A549 (cell line): Measurements from ENCODE around the gene UBAC2. TPM values are rescaled to one million over a fixed set of nuclear protein-coding genes. Genes with fewer than 3 reads are reported as not detected.

ENCODE experiments used
- ATAC-seq, 2 experiments: fragments of 200-7000 bp in 1 of 2; fragments of >200 bp in 1 of 2; cut with Nextera tagmentation in 1 of 2; cut with Tn5 transposase in 1 of 2; 3 replicates each; pipeline versions ENCODE4 v1.8.0 to v1.9.1; 2018 to 2020; ENCODE audit warnings: mild to moderate bottlenecking in 1 of 2, moderate library complexity in 1 of 2
- CTCF ChIA-PET: fragments of 300-600 bp; sonication (Branson Sonifier 250); formaldehyde crosslinking; extraction: SDS; loops from one replicate; lab custom pipeline; 2021; ENCODE audit warnings: antibody characterized with exemption, inconsistent platforms; lab: Yijun Ruan, JAX
- POLR2A ChIA-PET: fragments of 350-600 bp; formaldehyde crosslinking; extraction: SDS; loops from one replicate; lab custom pipeline; 2021; ENCODE audit warnings: antibody characterized with exemption, inconsistent platforms; lab: Yijun Ruan, JAX
- DNase-seq, 2 experiments: peaks; one replicate each; pipeline versions ENCODE4 v3.0.0 to v3.0.0-alpha.2; 2011 to 2016; ENCODE audit warnings: low read depth in 1 of 2, low spot score in 1 of 2
- FAIRE-seq: peaks from 2 replicates; lab custom pipeline; 2011; peaks lifted over from hg19 to GRCh38; lab: Jason Lieb, UNC
- H3K27ac ChIP-seq, 2 experiments: fragments of >200 bp; sonication (Bioruptor Twin); formaldehyde crosslinking; 3 replicates each; pipeline ENCODE4 v1.5.1; 2016 to 2017
- H3K4me1 ChIP-seq: fragments of >200 bp; sonication (Bioruptor Twin); formaldehyde crosslinking; 3 replicates; pipeline ENCODE4 v1.6.1; 2016
- H3K4me2 ChIP-seq: fragments of >200 bp; sonication (Bioruptor Twin); formaldehyde crosslinking; 3 replicates; pipeline ENCODE4 v1.6.1; 2016
- H3K4me3 ChIP-seq: fragments of >200 bp; sonication (Bioruptor Twin); formaldehyde crosslinking; 3 replicates; pipeline ENCODE4 v1.5.1; 2016
- H3K9me3 ChIP-seq: fragments of >200 bp; sonication (Bioruptor Twin); formaldehyde crosslinking; 3 replicates; pipeline ENCODE4 v1.6.1; 2016
- BHLHE40 ChIP-seq: IDR thresholded peaks from 2 replicates; pipeline ENCODE4 v1.6.1; 2012; ENCODE audit warnings: low read depth, low read length, inconsistent platforms
- CEBPB ChIP-seq, 2 experiments: fragments of >200 bp in 1 of 2; sonication (Bioruptor Twin) in 1 of 2; formaldehyde crosslinking in 1 of 2; IDR thresholded peaks; 2 replicates each; pipeline ENCODE4 v1.6.1; 2012 to 2016
- CHD4 ChIP-seq: fragments of 200-600 bp; sonication (generic); IDR thresholded peaks from 2 replicates; pipeline ENCODE4 v1.6.1; 2016; ENCODE audit warnings: antibody characterized with exemption, mild to moderate bottlenecking, borderline replicate concordance
- CTCF ChIP-seq: fragments of >200 bp; sonication (Bioruptor Twin); formaldehyde crosslinking; IDR thresholded peaks from 3 replicates; pipeline ENCODE4 v1.5.1; 2016
- ELK1 ChIP-seq: fragments of 150-350 bp; IDR thresholded peaks from 2 replicates; pipeline ENCODE4 v1.6.1; 2014; ENCODE audit warnings: low read depth, mild to moderate bottlenecking, low read length
- FOSB ChIP-seq: fragments of 250-450 bp; sonication (Bioruptor Pico); IDR thresholded peaks from 2 replicates; pipeline ENCODE4 v1.5.0; 2020; ENCODE audit warnings: mild to moderate bottlenecking, moderate library complexity
- HDAC2 ChIP-seq: fragments of 200-600 bp; sonication (generic); IDR thresholded peaks from 2 replicates; pipeline ENCODE4 v1.6.1; 2016
- HOXA7 ChIP-seq: fragments of 250-450 bp; sonication (Bioruptor Pico); IDR thresholded peaks from 2 replicates; pipeline ENCODE4 v1.5.0; 2020; ENCODE audit warnings: mild to moderate bottlenecking, moderate library complexity
- HOXB13 ChIP-seq: fragments of 250-450 bp; sonication (Bioruptor Pico); IDR thresholded peaks from 2 replicates; pipeline ENCODE4 v1.5.0; 2020; ENCODE audit warnings: low read depth, mild to moderate bottlenecking, moderate library complexity
- MAFK ChIP-seq: fragments of 450-650 bp; IDR thresholded peaks from 2 replicates; pipeline ENCODE4 v1.6.1; 2014; ENCODE audit not compliant: partially characterized antibody
- MAZ ChIP-seq: fragments of 150-350 bp; IDR thresholded peaks from 2 replicates; pipeline ENCODE4 v1.6.1; 2014; ENCODE audit warnings: antibody characterized with exemption, low read depth, low read length, borderline replicate concordance
- NFE2L2 ChIP-seq: fragments of 150-350 bp; conservative IDR thresholded peaks from 2 replicates; pipeline ENCODE4 v1.6.1; 2014; ENCODE audit warnings: low read length
- NR3C1 ChIP-seq: fragments of >200 bp; sonication (Bioruptor Twin); formaldehyde crosslinking; IDR thresholded peaks from 3 replicates; pipeline ENCODE4 v1.6.1; 2017
- POLR2A ChIP-seq: IDR thresholded peaks from 2 replicates; pipeline ENCODE4 v1.6.1; 2012; ENCODE audit warnings: mild to moderate bottlenecking, low read length
- RAD21 ChIP-seq, 2 experiments: fragments of >200 bp in 1 of 2; sonication (Bioruptor Twin) in 1 of 2; formaldehyde crosslinking in 1 of 2; IDR thresholded peaks in 1 of 2; conservative IDR thresholded peaks in 1 of 2; 2 replicates in 1 of 2; 3 replicates in 1 of 2; pipeline ENCODE4 v1.6.1; 2012 to 2018; ENCODE audit warnings: inconsistent platforms in 1 of 2
- RARB ChIP-seq: fragments of 250-450 bp; sonication (Bioruptor Pico); IDR thresholded peaks from 2 replicates; pipeline ENCODE4 v1.8.0; 2021; ENCODE audit warnings: mild to moderate bottlenecking, moderate library complexity
- RCOR1 ChIP-seq: fragments of 150-350 bp; IDR thresholded peaks from 2 replicates; pipeline ENCODE4 v1.6.1; 2014; ENCODE audit warnings: antibody characterized with exemption, low read length, low read depth
- RNF2 ChIP-seq: fragments of 200-600 bp; sonication (generic); IDR thresholded peaks from 2 replicates; pipeline ENCODE4 v1.6.1; 2016; ENCODE audit warnings: low read depth, mild to moderate bottlenecking, antibody characterized with exemption, moderate library complexity, borderline replicate concordance
- SREBF2 ChIP-seq: fragments of 450-650 bp; IDR thresholded peaks from 2 replicates; pipeline ENCODE4 v1.6.1; 2014; ENCODE audit warnings: mild to moderate bottlenecking, moderate library complexity
- TFCP2L1 ChIP-seq: fragments of 250-450 bp; sonication (Bioruptor Pico); IDR thresholded peaks from 2 replicates; pipeline ENCODE4 v1.5.0; 2021; ENCODE audit warnings: mild to moderate bottlenecking
- TP53 ChIP-seq: fragments of 250-450 bp; sonication (Bioruptor Pico); IDR thresholded peaks from 2 replicates; pipeline ENCODE4 v1.5.0; 2021; ENCODE audit warnings: mild to moderate bottlenecking, moderate library complexity
- ZNF302 ChIP-seq: fragments of 250-450 bp; sonication (Bioruptor Pico); IDR thresholded peaks from 2 replicates; pipeline ENCODE4 v1.9.0; 2021; ENCODE audit warnings: inconsistent platforms, mild to moderate bottlenecking, moderate library complexity
- whole genome bisulfite sequencing: methylation state at CpG from one replicate; pipeline ENCODE4 v1.1.6; 2017; ENCODE audit errors: missing lambda C conversion rate; 5-methylcytosine and 5-hydroxymethylcytosine counted together
- polyA plus RNA-seq, 4 experiments: library from polyadenylated mRNA; depleted of rRNA in 3 of 4; stranded (reverse); fragments of >200 nt; fragmentation: RNase III in 1 of 4; extraction: RNeasy Plus Mini Kit Qiagen cat#74134 plus additional on column Dnase treatment in 1 of 4; gene quantifications; 2 replicates in 3 of 4; 3 replicates in 1 of 4; pipeline ENCODE4 v1.2.3, GENCODE V29; 2011 to 2017

The UBAC2 gene
- polyA plus RNA-seq, 2 of the 4 experiments (the other 2 are of a cell fraction): 61.6 to 103 TPM

- no peak for TF ChIP-seq MAFK
- TF ChIP-seq POLR2A: no peak
- no peak for TF ChIP-seq CEBPB (IDR thresholded peaks at IDR 0.05)
- no peak for TF ChIP-seq FOSB (CRISPR knock-in tag)
- no peak for TF ChIP-seq BHLHE40
- no peak for TF ChIP-seq ZNF302
- TF ChIP-seq CHD4: no peak
- no peak for TF ChIP-seq NR3C1
- TF ChIP-seq, all 56 proteins: peak for 0
- FAIRE-seq (no peak), DNase-seq (no peak), ATAC-seq (no peak)
- no peak overlapping the region for H3K27ac ChIP-seq
- no peak overlapping the region for H3K4me2 ChIP-seq
- WGBS: 85% methylated on average over 6 of the region's 6 CpGs
- CTCF ChIA-PET: no interaction called here
- H3K9me3 ChIP-seq: no peaks in the 10 kb centered on the region
- peaks cover 12% of the 10 kb centered on the region; the same call in 1 of the 3 replicates for H3K4me1 ChIP-seq
- H3K4me3 ChIP-seq: no peak overlapping the region
- POLR2A ChIA-PET: no interaction called here
These were observed 116.1 kb downstream of the UBAC2 start for GRCh38 chr13:99316657-99317256.

GRCh38 chr13:99320693-99321481, 120.2 kb downstream of the UBAC2 start:
- Histone ChIP-seq H3K27ac (no peak overlapping the region), H3K9me3 (no peaks in the 10 kb centered on the region), H3K4me2 (no peak overlapping the region), H3K4me1 (peaks cover 16% of the 10 kb centered on the region; the same call in 1 of the 3 replicates), H3K4me3 (no peak overlapping the region)
- TF ChIP-seq RAD21 (conservative IDR thresholded peaks at IDR 0.05 in 1 of 2, IDR thresholded peaks at IDR 0.05 in 1 of 2) (no peak), ELK1 (no peak), HOXA7 (no peak), NFE2L2 (no peak), HDAC2 (no peak), FOSB (CRISPR knock-in tag) (no peak), HOXB13 (no peak), TP53 (CRISPR knock-in tag) (no peak), RARB (CRISPR knock-in tag) (no peak), TFCP2L1 (CRISPR knock-in tag) (no peak), MAZ (no peak), SREBF2 (no peak), RNF2 (no peak), CTCF (no peak), RCOR1 (no peak)
- ChIA-PET CTCF (interaction anchor here (1.7 kb wide), 1 partner anchor 51 kb away, joined by 5 read pairs; no protein-coding TSS in a partner anchor), POLR2A (no interaction called here)
- FAIRE-seq (no peak), ATAC-seq (no peak), DNase-seq (peak in 1 of 2 experiments; percentile 42)
- 90% methylated on average over 3 of the region's 5 CpGs for WGBS
